ENCODE data around the gene TRPC4AP. TPM values are rescaled to one million over a fixed set of nuclear protein-coding genes. Genes with fewer than 3 reads are reported as not detected.
A peak's percentile ranks its signal among the peaks of the same experiment; 100 is the strongest.

The TRPC4AP gene
- total RNA-seq, 4 donors from 2014 or later = 58.4 to 67.4 (median 63.5) TPM

DNA sequence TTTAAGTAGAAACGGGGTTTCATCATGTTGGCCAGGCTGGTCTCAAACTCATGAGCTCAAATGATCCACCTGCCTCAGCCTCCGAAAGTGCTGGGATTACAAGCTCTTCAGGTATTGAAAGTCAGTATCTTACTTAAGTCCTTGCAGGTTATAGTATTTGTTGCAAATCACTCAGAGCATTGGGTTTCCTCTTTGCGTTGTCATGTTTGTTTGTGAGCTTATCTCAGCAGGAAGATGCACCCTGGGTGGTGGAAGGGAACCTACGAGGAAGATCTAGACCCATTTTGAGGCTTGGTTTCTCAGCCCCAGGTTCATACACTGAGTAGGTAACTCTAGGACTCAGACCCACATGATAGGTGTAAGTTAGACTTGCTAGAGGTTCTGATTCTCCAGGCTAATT, 118.4 kb downstream of the TRPC4AP start:
- H3K27me3 ChIP-seq = no peaks in the 10 kb centered on the region
- DNase-seq (no peak), ATAC-seq (no peak)
- intact Hi-C loops (cut with DNase I; ENCODE audit: low total_unique reads) = no loop called here
- no peak overlapping the region for H3K27ac ChIP-seq
- no peaks in the 10 kb centered on the region for H3K9me3 ChIP-seq
- peaks cover 20 to 24% of the 10 kb centered on the region in 2 donors for H3K4me1 ChIP-seq
- no peaks in the 10 kb centered on the region for H3K36me3 ChIP-seq
- in situ Hi-C loops (cut with MboI; ENCODE audit: low sequenced_read_pairs in 4 of 4) = no loop called here
- no peak for TF ChIP-seq POLR2A (IDR thresholded peaks at IDR 0.05)
- TF ChIP-seq, protein P1, sequence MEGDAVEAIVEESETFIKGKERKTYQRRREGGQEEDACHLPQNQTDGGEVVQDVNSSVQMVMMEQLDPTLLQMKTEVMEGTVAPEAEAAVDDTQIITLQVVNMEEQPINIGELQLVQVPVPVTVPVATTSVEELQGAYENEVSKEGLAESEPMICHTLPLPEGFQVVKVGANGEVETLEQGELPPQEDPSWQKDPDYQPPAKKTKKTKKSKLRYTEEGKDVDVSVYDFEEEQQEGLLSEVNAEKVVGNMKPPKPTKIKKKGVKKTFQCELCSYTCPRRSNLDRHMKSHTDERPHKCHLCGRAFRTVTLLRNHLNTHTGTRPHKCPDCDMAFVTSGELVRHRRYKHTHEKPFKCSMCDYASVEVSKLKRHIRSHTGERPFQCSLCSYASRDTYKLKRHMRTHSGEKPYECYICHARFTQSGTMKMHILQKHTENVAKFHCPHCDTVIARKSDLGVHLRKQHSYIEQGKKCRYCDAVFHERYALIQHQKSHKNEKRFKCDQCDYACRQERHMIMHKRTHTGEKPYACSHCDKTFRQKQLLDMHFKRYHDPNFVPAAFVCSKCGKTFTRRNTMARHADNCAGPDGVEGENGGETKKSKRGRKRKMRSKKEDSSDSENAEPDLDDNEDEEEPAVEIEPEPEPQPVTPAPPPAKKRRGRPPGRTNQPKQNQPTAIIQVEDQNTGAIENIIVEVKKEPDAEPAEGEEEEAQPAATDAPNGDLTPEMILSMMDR (IDR thresholded peaks at IDR 0.05 in 4 of 5, conservative IDR thresholded peaks at IDR 0.05 in 1 of 5) = no peak
- no peak overlapping the region for H3K4me3 ChIP-seq

DNA sequence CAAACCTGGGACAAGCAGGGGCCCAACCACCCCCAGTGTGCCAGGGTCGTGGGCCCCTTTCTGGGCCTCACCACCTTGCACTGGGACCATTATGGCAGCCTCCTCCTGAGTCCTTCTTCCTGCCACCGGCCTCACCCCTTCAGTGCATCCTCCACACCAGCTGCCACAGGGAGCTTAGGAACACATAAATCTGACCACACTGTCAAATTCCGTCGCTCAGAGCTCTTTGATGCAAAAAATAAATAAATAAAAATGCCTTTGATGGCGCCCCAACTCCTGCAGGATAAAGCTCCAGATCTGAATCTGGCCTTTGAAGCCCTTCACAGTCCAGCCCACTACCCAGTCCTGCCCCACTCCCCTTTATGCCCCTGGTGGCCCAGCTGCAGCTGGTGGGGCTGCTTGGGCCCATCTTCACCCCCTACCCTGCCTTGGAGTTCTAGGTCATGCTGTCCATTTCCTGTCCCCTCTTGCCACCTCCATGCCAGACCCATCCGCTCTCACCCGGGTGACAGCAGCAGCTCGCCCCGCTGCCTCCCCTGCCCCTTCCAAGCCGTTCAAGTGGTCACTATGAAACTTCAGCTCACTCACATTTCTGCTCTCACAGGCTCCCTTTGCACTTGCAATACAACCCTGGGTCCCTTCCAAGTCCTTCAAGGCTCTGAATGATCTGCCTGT, 120.9 kb downstream of the TRPC4AP start:
- Histone ChIP-seq H3K27ac (peak overlapping the region in 1 of 4 donors; percentile 72), H3K27me3 (no peaks in the 10 kb centered on the region), H3K4me1 (peaks cover 11 to 19% of the 10 kb centered on the region in 2 donors), H3K4me3 (no peak overlapping the region), H3K36me3 (no peaks in the 10 kb centered on the region), H3K9me3 (no peaks in the 10 kb centered on the region)
- in situ Hi-C loops (cut with MboI; ENCODE audit: low sequenced_read_pairs in 4 of 4) = no loop called here
- intact Hi-C loops (cut with DNase I; ENCODE audit: low total_unique reads) = no loop called here
- no peak for ATAC-seq
- TF ChIP-seq, protein P1 (IDR thresholded peaks at IDR 0.05 in 4 of 5, conservative IDR thresholded peaks at IDR 0.05 in 1 of 5) = no peak
- TF ChIP-seq POLR2A (IDR thresholded peaks at IDR 0.05) = no peak
- DNase-seq = no peak

DNA sequence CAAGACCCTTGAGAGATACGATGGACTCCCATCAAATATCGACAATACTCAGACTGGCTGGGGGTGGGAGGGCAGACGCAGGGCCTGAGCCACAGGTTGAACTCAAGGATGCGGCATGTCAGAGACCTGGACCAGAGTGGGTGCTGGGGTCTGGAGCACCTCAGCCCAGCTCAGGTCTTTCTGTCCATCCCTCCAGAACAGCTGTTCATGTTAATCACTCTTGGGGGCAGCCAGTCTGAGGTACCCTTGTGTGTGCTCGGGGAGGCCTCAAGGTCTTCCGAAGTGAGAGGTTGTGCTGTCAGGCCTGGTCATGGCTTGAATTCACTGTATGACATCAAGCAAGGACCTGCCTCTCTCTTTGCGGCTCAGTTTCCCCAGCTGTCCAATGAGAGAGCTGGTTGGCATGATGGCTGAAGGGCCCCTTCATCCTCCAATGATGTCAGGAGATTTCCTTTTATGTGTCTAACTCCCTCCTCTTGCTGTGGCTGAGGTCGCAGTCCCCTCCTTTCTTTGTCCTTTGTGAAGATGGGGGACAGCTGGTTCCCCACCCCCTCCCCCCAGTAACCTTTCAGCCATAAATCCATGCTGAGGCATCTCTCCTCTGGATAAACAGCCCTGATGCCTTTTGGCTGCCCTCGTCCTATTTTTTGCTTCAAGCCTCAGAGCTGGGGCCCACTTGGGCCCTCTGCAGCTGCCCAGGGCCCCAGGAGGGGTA, 121.6 kb downstream of the TRPC4AP start:
- ATAC-seq = no peak
- Histone ChIP-seq H3K27me3 (no peaks in the 10 kb centered on the region), H3K4me3 (no peak overlapping the region), H3K9me3 (no peaks in the 10 kb centered on the region), H3K36me3 (no peaks in the 10 kb centered on the region), H3K27ac (peak overlapping the region in 3 of 4 donors; percentile 49 to 72 (median 65)), H3K4me1 (peaks cover 11 to 19% of the 10 kb centered on the region in 2 donors)
- intact Hi-C loops (cut with DNase I; ENCODE audit: low total_unique reads) (no loop called here), in situ Hi-C loops (cut with MboI; ENCODE audit: low sequenced_read_pairs in 4 of 4) (no loop called here)
- no peak for DNase-seq
- no peak for TF ChIP-seq POLR2A (IDR thresholded peaks at IDR 0.05)
- TF ChIP-seq, protein P1 (IDR thresholded peaks at IDR 0.05 in 4 of 5, conservative IDR thresholded peaks at IDR 0.05 in 1 of 5) = no peak

DNA sequence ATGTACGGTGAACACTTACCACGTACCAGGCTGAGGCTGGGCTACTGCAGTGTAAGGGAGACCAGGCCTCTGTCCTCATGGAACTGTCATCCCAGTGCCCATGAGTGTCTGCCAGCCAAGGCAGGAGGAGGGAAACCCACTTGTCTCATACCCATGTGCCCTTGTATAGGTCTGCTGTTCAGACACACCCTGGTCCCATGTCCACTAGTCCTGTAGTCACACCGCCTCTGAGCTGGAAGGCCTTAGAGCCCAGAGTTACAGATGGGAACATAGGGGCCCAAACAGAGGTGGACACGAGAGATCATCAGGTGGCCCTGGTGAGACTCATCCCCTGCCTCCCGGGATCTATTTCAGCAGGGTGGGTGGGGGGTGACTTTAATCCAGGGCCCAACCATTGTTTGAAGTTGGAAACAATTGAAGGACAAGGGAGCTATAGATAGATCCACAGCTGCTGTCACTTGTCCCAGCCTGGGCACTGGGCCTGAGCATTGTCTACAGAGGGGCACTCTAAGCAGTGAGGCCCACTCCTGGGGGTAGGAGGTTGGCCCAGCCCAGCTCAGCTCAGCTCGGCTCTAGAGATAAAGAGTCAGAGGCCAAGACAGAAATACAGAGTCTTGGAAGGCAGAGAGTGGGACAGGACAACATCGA, 122.3 kb downstream of the TRPC4AP start:
- DNase-seq (peak in 1 of 2 donors; percentile 29), ATAC-seq (peak; percentile 16 to 19)
- H3K36me3 ChIP-seq = no peaks in the 10 kb centered on the region
- intact Hi-C loops (cut with DNase I; ENCODE audit: low total_unique reads) (no loop called here), in situ Hi-C loops (cut with MboI; ENCODE audit: low sequenced_read_pairs in 4 of 4) (no loop called here)
- H3K4me1 ChIP-seq = peaks cover 11 to 19% of the 10 kb centered on the region in 2 donors
- H3K9me3 ChIP-seq = no peaks in the 10 kb centered on the region
- peak overlapping the region; percentile 49 to 72 (median 62) for H3K27ac ChIP-seq
- H3K4me3 ChIP-seq = no peak overlapping the region
- H3K27me3 ChIP-seq = no peaks in the 10 kb centered on the region
- TF ChIP-seq, protein P1 (IDR thresholded peaks at IDR 0.05 in 4 of 5, conservative IDR thresholded peaks at IDR 0.05 in 1 of 5) = no peak
- TF ChIP-seq POLR2A (IDR thresholded peaks at IDR 0.05) = no peak

All from gastrocnemius medialis (tissue), 4 donors.